NCI-H146 treated with DMSO at 0.1 percent for 48 hours (cell line): Measurements from ENCODE around the gene SLC38A4.
"Not testable (repeated sequence)": the region's sequence is repeated elsewhere in the genome, so short reads cannot be mapped to it uniquely, and the experiment has no call there.

Source experiments
- DNase-seq: peaks from one replicate; lab custom pipeline; 2025; ENCODE audit not compliant: unreplicated experiment; lab: John Stamatoyannopoulos, UW

The SLC38A4 gene, protein sequence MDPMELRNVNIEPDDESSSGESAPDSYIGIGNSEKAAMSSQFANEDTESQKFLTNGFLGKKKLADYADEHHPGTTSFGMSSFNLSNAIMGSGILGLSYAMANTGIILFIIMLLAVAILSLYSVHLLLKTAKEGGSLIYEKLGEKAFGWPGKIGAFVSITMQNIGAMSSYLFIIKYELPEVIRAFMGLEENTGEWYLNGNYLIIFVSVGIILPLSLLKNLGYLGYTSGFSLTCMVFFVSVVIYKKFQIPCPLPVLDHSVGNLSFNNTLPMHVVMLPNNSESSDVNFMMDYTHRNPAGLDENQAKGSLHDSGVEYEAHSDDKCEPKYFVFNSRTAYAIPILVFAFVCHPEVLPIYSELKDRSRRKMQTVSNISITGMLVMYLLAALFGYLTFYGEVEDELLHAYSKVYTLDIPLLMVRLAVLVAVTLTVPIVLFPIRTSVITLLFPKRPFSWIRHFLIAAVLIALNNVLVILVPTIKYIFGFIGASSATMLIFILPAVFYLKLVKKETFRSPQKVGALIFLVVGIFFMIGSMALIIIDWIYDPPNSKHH

DNA sequence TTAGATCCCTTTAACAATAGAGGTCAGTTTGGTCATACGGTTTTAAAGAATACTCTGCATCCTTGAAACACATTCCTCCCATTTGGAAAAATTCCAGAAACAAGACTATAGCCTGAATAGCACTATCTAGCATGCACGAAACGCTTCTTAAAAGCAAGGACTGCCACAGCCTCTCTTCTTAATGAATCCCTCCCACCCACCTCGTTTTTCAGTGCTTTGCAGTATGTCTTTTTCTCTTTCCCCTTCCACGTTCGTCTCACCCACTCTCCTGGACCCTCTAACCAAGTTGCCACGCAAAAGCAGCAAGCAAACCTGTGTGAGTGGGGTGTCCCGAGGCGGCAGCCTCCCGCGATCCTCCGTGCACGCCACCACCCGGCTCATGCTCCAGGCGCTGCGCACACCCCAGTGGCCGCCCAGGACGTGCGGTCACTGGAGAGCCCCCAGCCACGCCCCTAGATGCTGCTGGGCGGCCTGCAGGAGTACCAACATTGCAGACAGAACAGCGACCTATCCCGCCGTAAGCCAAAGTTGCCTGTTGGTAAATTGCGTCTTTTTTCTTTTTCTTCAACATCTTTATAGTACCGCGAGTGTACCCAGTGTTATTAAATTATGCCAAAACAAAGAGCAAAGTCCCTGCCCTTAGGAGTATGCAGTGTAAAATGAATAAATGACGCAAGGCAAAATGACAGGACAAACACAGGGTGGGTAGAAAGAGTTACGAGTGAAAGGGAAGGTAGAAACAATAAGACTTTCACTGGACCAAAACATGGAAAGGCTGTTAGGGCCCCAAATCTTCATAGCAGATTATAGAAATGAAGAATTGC is at the start of gene SLC38A4:
SLC38A4 (minus strand) TSS at position 407 of the 824 bp plus-strand sequence. CDS start 32,926 bp downstream, outside the sequence.
- no peak for DNase-seq

DNA sequence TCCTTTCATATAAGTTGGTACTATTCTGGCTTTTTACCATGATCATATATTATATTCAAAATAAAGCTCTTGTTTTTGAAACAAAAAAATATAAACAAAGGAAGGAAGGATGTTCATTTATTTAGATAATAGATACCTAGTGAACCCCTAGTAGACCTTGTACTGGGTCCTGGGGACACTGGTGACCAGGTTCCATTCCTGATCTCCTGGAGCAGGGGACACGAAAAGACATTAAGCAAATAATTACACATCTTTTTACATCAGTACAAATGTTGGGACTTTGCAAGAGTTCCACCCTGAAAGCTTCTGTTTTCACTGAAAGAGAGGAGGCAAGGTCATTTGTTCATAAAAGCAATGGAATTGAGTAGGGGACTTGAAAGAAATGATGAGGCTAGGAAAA is 49.3 kb upstream of the SLC38A4 start:
- DNase-seq: no peak

DNA sequence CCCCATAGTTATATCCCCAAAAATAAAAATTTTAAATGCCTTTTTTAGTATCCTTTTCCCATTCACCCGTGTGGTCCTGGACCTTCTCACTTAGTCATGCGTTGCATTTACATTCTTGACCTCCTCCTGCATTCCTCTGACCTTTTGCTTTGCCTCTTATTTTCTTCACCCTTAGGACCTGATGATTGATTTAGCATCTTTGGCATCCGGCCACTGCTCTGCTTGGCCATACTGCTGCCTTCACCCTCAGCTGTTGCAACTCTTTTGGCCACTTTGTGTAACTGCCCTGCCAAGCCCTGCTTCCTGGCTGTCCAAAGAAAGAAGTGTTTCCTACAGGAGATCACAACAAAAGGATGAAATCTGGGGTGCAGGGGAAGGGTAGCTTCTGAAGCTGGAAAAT is 48.8 kb upstream of the SLC38A4 start:
- DNase-seq: no peak

DNA sequence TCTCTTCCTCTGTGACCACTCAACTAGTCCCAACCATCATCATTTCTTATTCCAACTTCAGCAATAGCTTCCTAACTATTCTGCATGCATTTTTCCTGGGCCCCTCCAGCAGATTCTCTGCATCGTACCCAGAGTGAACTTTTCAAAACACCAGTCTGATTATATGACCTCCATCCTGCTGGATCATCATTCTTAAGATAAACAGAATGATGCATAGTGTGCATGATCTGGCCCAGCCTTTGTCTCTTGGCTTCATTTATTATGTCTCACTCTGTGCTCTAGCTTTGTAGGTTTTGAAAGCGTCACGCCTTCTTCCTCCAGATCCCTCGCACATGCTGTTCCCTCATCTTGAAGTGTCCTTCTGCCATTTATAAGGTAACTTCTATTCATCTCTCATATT is 46.3 kb upstream of the SLC38A4 start:
- no peak for DNase-seq

DNA sequence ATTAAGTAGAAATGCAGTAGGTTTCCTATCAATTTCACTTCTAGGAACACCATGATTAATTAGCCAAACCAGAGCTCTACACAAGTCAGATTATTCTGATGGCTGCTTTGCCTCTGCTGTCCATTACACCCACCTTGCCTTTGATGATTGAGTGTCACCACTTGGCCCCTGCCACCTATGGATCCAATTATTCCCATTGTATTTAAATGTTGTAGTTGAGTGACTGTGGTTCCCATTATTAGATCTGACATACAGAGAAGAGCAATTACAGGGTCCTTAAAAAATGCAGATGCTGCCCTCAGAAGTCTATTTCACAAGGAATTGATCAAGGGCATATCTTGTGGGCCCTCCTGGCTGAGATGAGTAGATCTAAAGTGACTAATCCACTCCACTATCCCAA is 39.5 kb upstream of the SLC38A4 start:
- DNase-seq: no peak

DNA sequence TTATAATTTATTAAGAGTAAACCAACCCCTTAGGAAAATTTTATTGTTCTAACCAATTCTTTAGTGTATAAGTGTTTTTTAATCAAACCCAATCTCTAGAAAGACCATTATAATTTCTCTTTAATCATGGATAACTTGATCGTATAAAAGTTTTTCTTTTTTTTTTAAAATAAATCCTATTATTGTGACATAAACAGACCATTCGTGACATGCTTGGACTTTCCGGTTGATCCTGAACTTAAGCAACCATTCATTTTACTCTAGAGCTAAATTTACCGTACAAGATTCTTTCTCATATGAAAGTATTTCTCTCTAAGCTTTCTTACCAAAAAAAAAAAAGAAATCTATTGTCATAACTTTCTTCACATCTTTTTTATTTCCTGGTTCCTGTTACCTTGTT is 32.6 kb upstream of the SLC38A4 start:
- DNase-seq: no peak

DNA sequence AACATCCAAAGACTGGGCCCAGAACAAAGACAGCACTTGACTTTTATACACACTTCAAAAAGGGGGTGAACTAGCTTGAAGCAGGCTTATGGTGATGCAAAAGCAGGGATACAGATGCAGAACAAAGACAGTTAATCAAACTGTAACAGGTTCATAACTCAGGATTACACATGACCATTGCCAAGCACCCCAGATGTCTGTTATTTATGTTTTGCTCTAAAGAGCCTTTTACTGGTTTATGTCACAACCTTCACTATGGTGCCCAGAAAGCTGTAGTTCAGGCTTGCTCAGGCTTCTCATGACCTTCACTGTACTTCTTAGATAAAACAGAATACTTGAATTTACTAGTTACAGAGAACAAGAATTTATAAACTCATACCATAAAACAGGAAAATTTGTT is 31.7 kb upstream of the SLC38A4 start:
- no peak for DNase-seq

DNA sequence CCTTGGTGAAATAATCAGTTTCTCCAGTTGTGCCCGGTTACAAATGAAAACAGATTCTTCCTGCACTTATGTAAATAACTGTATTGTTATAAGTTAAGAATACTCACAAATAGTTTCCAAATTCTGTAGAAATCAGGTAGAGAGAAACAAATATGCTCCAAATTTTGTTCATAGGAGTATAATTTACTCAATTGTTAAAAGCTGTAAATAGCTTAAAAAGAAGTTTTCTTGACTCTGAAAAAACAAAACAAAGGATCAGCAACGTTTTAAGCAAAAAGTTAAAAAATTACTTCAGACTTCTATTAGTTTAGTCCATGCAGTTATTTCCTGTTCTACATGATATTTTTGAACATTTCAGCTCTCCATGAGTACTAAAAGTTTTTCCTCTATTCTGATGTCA is 30.0 kb upstream of the SLC38A4 start:
- DNase-seq: no peak

DNA sequence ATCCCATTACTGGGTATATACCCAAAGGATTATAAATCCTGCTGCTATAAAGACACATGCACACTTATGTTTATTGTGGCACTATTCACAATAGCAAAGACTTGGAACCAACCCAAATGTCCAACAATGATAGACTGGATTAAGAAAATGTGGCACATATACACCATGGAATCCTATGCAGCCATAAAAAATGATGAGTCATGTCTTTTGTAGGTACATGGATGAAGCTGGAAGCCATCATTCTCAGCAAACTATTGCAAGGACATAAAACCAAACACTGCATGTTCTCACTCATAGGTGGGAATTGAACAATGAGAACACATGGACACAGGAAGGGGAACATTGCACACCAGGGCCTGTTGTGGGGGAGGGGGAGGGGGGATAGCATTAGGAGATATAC is 28.4 kb upstream of the SLC38A4 start:
- not testable (repeated sequence) for DNase-seq

DNA sequence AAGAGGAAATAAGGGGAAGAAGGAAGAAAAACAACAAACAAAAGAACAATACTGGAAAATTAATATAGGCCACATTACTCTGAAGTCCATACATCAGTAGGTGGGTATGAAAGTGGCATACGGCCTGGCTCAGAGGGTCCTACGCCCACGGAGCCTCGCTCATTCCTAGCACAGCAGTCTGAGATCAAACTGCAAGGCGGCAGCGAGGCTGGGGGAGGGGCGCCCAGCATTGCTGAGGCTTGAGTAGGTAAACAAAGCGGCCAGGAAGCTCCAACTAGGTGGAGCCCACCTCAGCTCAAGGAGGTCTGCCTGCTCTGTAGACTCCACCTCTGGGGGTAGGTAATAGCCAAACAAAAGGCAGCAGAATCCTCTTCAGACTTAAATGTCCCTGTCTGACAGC is 23.0 kb upstream of the SLC38A4 start:
- DNase-seq: not testable (repeated sequence)

DNA sequence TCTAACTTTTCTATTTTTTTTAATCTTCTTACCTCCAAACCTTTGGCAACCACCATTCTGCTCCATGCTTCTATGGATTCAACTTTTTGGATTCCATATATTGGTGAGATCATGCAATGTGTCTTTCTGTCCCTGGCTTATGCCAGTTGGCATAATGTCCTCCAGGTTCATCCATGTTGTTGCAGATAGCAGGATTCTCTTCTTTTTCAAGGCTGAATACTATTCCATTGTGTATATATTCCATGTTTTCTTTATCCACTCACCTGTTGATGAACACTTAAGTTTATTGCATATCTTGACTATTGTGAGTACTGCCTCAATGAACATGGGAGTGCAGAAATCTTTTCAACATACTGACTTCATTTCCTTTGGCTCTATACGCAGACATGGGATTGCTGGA is 21.2 kb upstream of the SLC38A4 start:
- DNase-seq: no peak

DNA sequence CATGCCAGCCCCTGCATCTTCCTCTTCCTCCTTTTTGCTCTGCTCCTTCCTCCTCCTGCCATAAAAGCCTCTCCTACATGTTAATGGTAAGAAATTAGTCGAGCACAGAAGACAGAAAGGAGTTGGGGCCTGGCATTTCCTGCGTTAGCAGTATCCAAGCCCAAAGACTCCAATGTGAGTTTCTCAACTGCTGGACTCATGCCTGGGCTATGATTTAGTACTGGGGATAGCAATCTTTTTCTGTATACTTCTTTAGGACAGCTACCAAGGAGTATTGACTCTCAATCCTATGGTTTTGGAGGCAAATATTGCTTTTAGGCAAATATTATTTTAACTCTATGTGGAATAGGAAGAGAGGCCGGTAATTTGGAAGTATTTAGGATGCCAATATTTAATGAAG is 18.0 kb upstream of the SLC38A4 start:
- no peak for DNase-seq

DNA sequence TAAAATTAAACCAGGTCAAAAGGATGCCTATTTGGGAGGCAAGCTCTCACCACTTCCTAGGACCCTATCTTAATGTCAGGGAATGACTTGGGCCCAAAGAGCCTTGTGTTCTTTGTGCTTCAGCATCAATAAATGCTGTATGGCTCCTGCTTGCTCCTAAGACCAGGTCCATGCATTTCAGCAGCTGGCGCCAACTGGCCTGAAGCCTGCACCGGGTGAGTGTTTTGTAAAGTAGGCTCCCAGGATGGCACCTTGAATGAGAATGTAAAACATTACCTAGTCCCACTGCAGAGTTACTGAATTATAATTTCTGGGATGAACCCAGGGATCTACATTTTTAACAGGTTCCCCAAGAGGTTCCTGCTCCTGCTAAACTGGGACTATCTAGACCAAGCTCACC is 16.1 kb upstream of the SLC38A4 start:
- DNase-seq: no peak

DNA sequence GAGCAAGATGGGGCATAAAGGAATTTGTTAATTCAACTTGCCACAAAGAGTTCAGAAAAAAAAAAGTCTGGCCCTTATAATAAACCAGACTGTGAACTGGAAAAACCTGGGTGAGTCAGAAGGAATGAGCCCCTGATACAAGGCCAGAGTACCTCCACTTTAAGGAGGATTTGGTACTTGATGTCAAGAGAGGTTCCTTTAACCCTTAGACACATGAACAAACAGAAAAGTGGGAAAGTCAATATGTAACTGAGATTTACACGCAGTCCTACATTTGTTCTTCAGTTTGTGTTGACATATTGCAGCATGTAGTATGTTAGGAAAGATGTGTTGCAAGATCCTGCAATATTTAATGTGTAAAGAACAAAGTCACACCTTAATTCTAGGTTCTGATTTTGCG is 14.2 kb upstream of the SLC38A4 start:
- no peak for DNase-seq

DNA sequence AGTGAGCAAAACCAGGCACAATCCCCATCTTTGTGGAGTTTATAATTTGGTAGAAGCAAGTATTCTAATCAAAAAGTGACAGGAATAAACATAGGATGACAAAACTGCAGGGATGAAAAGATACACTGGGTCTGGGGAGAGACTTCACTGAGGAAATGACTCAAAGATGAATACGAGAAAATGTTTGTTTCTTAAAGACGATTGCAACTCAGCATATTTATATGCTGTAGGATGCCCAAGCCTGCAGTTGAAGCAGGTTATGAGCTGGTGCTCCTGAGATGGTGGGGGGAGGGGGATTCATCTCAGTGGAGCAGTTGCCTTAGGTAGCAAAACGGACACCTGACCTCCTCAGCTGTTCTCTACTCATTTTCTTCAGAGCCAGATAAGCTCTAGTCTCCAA is 13.4 kb upstream of the SLC38A4 start:
- no peak for DNase-seq

DNA sequence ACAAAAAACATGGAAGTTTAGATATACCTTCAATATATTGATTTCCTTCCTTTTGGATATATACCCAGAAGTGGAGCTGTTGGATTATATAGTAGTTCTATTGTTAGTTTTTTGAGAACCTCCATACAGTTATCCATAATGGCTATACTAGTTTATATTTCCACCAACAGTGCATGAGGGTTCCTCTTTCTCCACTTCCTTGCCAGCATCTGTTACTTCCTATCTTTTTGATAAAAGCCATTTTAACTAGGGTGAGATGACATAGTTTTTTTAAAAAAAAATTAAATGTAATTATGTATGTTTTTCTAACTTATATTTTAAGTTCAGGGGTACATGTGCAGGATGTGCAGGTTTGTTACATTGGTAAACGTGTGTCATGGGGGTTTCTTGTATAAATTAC is 10.0 kb upstream of the SLC38A4 start:
- no peak for DNase-seq

DNA sequence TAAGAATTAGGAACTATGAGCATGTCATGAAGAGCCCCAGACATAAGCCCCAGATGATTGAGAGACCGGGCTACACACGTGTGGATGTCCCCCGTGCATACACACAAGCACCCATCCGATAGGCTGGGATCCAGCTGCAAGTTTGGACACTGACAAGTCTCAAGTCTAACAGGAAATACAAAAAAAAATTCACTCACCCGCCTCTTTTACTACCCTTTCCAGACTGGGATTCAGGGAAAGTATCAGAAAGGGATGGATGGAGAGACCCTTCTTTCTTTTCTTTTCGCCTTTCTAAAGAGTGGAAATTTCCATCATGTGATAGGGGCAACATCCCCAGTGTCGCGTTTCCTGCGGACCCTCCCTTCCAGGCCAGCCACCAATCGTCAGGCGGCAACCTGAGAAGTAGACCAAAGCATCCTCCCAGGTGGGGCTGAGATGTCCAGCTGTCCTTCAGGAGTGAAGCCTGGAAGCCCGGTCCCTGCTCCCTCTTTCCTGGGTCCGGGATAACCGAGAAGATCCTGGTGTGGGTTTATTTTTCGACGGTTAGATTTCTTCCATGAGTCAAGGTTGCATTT is 6.4 kb upstream of the SLC38A4 start:
- no peak for DNase-seq

DNA sequence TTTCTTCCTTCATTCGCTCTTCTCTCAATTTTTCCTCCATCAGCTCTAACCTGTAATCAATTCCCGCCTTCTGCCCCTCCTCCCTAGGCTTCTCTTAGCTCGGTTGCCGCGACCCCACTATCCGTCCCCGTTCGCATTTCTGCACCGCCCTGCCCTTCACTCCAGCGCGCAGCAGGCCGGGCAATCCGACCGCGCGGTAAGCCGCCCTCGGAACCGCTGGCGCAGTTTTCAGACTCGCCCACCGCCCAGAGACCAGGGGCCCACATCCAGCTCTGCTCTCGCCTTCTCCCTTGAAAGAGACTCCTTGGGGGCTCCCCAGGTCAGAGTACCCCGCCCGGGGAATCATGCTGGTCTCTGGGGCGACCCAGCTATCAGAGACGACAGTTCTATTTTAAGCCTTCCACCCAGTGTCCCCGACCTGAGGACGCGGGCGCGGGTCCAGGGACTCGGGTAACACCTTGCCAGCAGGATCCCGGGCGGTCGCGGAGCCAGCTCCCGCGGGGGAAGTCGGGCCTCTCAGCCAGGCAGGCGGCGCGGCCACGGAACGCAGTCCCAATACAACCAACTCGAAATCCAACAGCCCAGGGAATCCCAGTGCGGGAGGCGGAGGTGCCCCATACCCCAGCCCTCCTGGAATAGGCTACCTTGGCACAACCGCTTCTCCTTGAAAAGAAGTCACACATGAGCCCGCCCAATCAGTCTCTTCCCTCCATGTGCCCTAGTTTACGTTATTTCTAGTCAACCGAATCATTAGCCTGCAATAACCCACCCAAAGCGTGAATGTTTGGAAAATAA is 5.7 kb upstream of the SLC38A4 start:
- no peak for DNase-seq

DNA sequence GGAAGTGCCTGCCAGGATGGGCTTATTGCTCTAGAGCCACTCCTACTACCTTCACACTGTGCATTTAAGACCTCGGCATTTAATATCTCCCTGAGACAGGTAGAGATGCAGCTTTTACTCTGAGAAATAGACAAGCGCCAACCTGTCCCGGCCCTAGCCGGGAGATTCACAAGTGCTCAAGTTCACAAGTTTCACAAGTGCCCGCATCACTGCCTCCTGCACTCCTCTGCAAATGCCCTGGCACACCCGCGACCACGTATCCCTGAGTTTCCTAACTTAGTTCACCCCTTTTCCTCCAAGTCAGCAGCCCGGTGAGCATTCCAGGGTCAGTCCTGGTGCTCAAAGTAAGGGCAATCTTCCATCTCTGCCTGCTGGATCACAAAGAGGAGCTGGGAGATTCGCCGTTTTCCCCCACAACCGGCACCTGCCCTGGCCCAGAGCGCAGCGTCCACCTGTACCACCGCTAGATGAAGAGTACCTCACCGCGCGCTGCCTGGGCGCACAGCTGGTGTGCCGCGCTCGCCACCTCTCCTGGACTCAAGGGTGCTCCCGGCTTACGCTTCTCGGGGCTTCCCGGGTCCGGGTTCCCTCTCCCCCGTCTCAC is 5.0 kb upstream of the SLC38A4 start:
- DNase-seq: no peak

DNA sequence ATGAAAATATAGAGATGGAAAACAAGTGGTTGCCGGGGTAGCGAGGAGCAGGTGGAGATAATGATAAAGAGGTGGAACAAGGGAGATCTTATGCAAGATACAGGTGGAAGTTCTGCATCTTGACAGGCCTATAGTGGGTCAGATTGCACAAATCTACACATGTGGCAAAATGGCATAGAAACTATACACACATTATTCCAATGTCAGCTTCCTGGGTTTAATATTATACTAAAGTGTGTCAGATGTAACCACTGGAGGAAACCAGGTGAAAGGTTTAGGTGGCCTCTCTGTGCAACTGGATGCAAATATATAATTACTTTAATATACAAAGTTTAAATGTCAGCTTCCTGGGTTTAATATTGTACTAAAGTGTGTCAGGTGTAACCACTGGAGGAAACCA is 1.1 kb downstream of the SLC38A4 start:
- no peak for DNase-seq

DNA sequence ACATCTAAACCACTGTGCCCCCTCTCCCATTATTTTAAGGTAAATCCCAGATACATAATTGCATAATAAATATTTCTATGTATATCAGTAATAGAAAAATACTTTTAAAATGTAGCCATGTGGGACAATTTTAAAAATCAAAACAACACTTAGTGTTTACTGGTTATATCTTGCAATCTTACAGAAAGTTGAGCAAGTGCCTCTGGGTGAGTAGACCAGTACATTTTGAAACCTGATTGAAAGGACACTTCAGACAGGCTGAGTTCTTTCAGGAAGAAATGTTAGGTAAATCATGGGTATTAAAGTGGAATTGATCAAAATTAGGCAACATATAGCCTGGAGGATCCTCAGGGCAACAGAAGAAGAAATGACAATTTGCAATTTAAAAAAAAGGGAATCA is 7.2 kb downstream of the SLC38A4 start:
- no peak for DNase-seq
